Naive B cell (primary cell): ENCODE data around the gene EIF3I. TPM values are rescaled to one million over a fixed set of nuclear protein-coding genes. Genes with fewer than 3 reads are reported as not detected.

Source experiments
- ATAC-seq, 2 donors: fragments of 150-1000 bp; cut with Tn5 transposase; 2 replicates each; pipeline ENCODE4 v1.10.0; 2021; ENCODE audit warnings: low read depth in 2 of 2, mild to moderate bottlenecking in 2 of 2, moderate library complexity in 2 of 2
- DNase-seq: peaks from one replicate; pipeline ENCODE4 v3.0.0; 2022
- H3K27ac Mint-ChIP-seq, 6 donors: one replicate each; pipeline ENCODE4 v1.8.0; 2020 to 2022; ENCODE audit warnings: mild to moderate bottlenecking in 6 of 6, mixed read lengths in 6 of 6, moderate library complexity in 5 of 6, inconsistent platforms in 2 of 6
- H3K27me3 Mint-ChIP-seq, 3 donors: one replicate each; pipeline ENCODE4 v1.8.0; 2021 to 2022; ENCODE audit warnings: mixed read lengths in 3 of 3, mild to moderate bottlenecking in 1 of 3
- H3K36me3 Mint-ChIP-seq, 2 donors: one replicate each; pipeline ENCODE4 v1.8.0; 2020 to 2022; ENCODE audit warnings: mixed read lengths in 2 of 2, inconsistent platforms in 1 of 2, mild to moderate bottlenecking in 1 of 2
- H3K4me1 Mint-ChIP-seq, 3 donors: one replicate each; pipeline ENCODE4 v1.8.0; 2020 to 2022; ENCODE audit warnings: mixed read lengths in 3 of 3, inconsistent platforms in 1 of 3, mild to moderate bottlenecking in 1 of 3, moderate library complexity in 1 of 3
- H3K4me3 Mint-ChIP-seq, 8 donors: one replicate each; pipeline ENCODE4 v1.8.0; 2020 to 2022; ENCODE audit warnings: mild to moderate bottlenecking in 8 of 8, mixed read lengths in 8 of 8, moderate library complexity in 8 of 8, inconsistent platforms in 2 of 8
- H3K9me3 Mint-ChIP-seq, 7 donors: one replicate each; pipeline ENCODE4 v1.8.0; 2020 to 2022; ENCODE audit warnings: mixed read lengths in 7 of 7, mild to moderate bottlenecking in 5 of 7, inconsistent platforms in 2 of 7, moderate library complexity in 1 of 7
- polyA plus RNA-seq, 6 donors: library from polyadenylated mRNA; unstranded; fragments of 300-500 nt; fragmentation: Illumina TruSeq; gene quantifications; one replicate each; pipeline ENCODE4 v1.2.3, GENCODE V29; 2021; ENCODE audit warnings: low read depth in 6 of 6

EIF3I gene
- polyA plus RNA-seq, 6 donors from 2014 or later, result 152 to 251 (median 180) TPM

DNA sequence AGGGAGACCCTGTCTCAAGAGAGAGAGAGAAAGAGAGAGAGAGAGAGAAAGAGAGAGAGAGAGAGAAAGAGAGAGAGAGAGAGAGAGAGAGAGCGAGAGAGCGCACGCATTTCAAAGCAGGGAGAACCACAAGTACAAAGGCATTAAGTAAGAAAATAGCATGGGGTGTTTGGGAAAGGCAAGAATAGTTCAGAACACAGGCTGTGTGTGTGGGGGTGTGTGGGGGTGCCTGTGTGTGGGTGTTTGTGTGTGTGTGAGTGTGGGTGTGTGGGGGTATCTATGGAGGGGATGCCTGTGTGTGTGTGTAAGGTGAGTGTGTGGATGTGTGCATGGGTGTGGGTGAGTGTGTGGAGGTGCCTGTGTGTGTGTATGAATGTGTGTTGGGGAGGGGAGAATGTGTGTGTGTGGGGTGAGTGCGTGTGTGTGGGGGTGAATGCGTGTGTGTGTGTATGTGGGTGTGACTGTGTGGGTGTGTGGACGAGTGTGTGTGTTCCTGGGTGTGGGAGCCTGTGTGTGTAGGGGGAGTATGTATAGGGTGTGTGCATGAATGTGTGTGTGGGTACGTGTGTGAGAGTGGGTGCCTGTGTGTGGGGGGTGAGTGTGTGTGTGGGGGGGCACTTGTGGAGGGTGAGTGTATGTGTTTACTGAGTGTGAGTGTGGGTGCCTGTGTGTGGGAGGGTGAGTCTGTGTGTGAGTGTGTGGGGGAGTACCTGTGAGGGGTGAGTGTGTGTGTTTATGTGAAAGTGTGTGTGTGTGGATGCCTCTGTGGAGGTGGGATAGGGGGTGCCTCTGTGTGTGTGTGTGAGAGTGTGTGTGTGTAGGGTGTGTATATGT, 50.6 kb downstream of the EIF3I start:
- Mint-ChIP-seq H3K27me3 (no peaks in the 10 kb centered on the region), H3K4me1 (peaks cover 31 to 40% (median 37%) of the 10 kb centered on the region in 3 donors), H3K9me3 (no peaks in the 10 kb centered on the region), H3K27ac (peak overlapping the region; percentile 27 to 95 (median 89)), H3K4me3 (peak overlapping the region in 5 of 8 donors; percentile 47 to 81 (median 75)), H3K36me3 (peaks cover 0 to 7% of the 10 kb centered on the region in 2 donors)
- DNase-seq, result no peak
- ATAC-seq, result no peak

- H3K27ac Mint-ChIP-seq, result peak overlapping the region; percentile 65 to 94 (median 89)
- H3K4me3 Mint-ChIP-seq, result peak overlapping the region in 7 of 8 donors; percentile 31 to 90 (median 75)
- H3K27me3 Mint-ChIP-seq, result no peaks in the 10 kb centered on the region
- peaks cover 0 to 9% of the 10 kb centered on the region in 2 donors for H3K36me3 Mint-ChIP-seq
- H3K9me3 Mint-ChIP-seq, result no peaks in the 10 kb centered on the region
- DNase-seq (peak; percentile 32), ATAC-seq (peak; percentile 82 to 89)
- H3K4me1 Mint-ChIP-seq, result peaks cover 31 to 40% (median 37%) of the 10 kb centered on the region in 3 donors
Observed at GRCh38 chr1:32273391-32274208, 51.4 kb downstream of the EIF3I start.

DNA sequence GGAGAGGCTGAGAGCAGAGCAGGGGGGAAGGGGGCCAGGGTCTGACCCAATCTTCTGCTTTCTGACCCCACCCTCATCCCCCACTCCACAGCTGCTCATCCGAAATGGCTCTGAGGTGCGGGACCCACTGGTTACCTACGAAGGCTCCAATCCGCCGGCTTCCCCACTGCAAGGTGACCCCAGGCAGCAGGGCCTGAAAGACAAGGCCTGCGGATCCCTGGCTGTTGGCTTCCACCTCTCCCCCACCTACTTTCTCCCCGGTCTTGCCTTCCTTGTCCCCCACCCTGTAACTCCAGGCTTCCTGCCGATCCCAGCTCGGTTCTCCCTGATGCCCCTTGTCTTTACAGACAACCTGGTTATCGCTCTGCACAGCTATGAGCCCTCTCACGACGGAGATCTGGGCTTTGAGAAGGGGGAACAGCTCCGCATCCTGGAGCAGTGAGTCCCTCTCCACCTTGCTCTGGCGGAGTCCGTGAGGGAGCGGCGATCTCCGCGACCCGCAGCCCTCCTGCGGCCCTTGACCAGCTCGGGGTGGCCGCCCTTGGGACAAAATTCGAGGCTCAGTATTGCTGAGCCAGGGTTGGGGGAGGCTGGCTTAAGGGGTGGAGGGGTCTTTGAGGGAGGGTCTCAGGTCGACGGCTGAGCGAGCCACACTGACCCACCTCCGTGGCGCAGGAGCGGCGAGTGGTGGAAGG, 52.6 kb downstream of the EIF3I start:
- ATAC-seq (no peak), DNase-seq (no peak)
- no peaks in the 10 kb centered on the region for H3K27me3 Mint-ChIP-seq

DNA sequence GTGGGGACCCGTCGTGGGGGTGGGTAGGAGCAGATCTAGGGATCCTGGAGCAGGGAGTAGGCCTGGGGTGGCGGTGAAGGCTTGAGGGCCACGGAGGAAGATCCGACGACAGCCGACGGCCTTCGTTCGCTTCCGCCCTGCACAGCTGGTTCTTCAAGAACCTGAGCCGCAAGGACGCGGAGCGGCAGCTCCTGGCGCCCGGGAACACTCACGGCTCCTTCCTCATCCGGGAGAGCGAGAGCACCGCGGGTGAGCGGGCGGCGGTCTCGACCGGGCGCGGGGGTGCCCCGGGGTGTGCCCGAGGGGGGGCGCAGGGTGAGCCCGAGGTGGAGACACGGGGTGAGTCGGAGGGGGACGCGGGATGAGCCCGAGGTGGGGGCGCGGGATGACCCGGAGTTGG, 53.2 kb downstream of the EIF3I start:
- Mint-ChIP-seq H3K4me1 (peaks cover 31 to 40% (median 37%) of the 10 kb centered on the region in 3 donors), H3K27ac (peak overlapping the region in 2 of 6 donors; percentile 84 to 88), H3K9me3 (no peaks in the 10 kb centered on the region), H3K36me3 (peaks cover 6 to 18% of the 10 kb centered on the region in 2 donors), H3K4me3 (peak overlapping the region in 1 of 8 donors; percentile 44), H3K27me3 (no peaks in the 10 kb centered on the region)
- DNase-seq (no peak), ATAC-seq (no peak)

More for the DNA sequence above, 52.6 kb downstream of the EIF3I start:
- H3K4me3 Mint-ChIP-seq, result peak overlapping the region in 1 of 8 donors; percentile 6
- H3K9me3 Mint-ChIP-seq, result no peaks in the 10 kb centered on the region
- peaks cover 0 to 18% of the 10 kb centered on the region in 2 donors for H3K36me3 Mint-ChIP-seq
- peak overlapping the region in 3 of 6 donors; percentile 52 to 94 (median 84) for H3K27ac Mint-ChIP-seq
- H3K4me1 Mint-ChIP-seq, result peaks cover 31 to 40% (median 37%) of the 10 kb centered on the region in 3 donors

GRCh38 chr1:32276032-32276782, 54.0 kb downstream of the EIF3I start:
- Mint-ChIP-seq H3K4me3 (no peak overlapping the region), H3K36me3 (peaks cover 7 to 18% of the 10 kb centered on the region in 2 donors), H3K27me3 (no peaks in the 10 kb centered on the region), H3K9me3 (no peaks in the 10 kb centered on the region), H3K27ac (peak overlapping the region in 4 of 6 donors; percentile 47 to 88 (median 61)), H3K4me1 (peaks cover 31 to 40% (median 37%) of the 10 kb centered on the region in 3 donors)
- DNase-seq (no peak), ATAC-seq (no peak)

Other genes starting within 250 kb of the EIF3I start
- 100 to 1,000 TPM in 5 of 6 donors, 10 to 100 TPM in 1; 96.3 to 134 (median 115) TPM for gene KHDRBS1, start 208.5 kb upstream of the EIF3I start, polyA plus RNA-seq
- gene TMEM39B, start 149.5 kb upstream of the EIF3I start, polyA plus RNA-seq, result 1 to 10 TPM; 2.1 to 6.6 (median 4.1) TPM
- gene KPNA6, start 114.4 kb upstream of the EIF3I start, polyA plus RNA-seq, result 10 to 100 TPM; 10.3 to 35.2 (median 25.8) TPM
- 10 to 100 TPM; 12.0 to 29.8 (median 20.6) TPM for gene TXLNA, start 42.7 kb upstream of the EIF3I start, polyA plus RNA-seq
- 10 to 100 TPM in 5 of 6 donors, 1 to 10 TPM in 1; 9.1 to 14.5 (median 12.3) TPM for gene CCDC28B, start 21.8 kb upstream of the EIF3I start, polyA plus RNA-seq
- 1 to 10 TPM in 3 of 6 donors, under 1 TPM in 2, not detected in 1; 0.75 to 2.3 (median 1.4) TPM for gene IQCC, start 16.7 kb upstream of the EIF3I start, polyA plus RNA-seq
- gene DCDC2B, start 13.3 kb upstream of the EIF3I start, polyA plus RNA-seq, result under 1 TPM in 2 of 6 donors, not detected in 4; 0.13 to 0.36 TPM
- 10 to 100 TPM in 4 of 6 donors, 1 to 10 TPM in 1, not detected in 1; 6.8 to 12.0 (median 10.9) TPM for gene TMEM234, start 54 bp upstream of the EIF3I start, polyA plus RNA-seq
- under 1 TPM in 1 of 6 donors, not detected in 5; 0.42 TPM for gene FAM167B, start 24.8 kb downstream of the EIF3I start, polyA plus RNA-seq
- 100 to 1,000 TPM in 1 of 6 donors, 10 to 100 TPM in 5; 57.7 to 124 (median 61.1) TPM for gene LCK, start 28.9 kb downstream of the EIF3I start, polyA plus RNA-seq
- gene HDAC1, start 69.7 kb downstream of the EIF3I start, polyA plus RNA-seq, result 100 to 1,000 TPM; 179 to 253 (median 204) TPM
- gene MARCKSL1, start 113.8 kb downstream of the EIF3I start, polyA plus RNA-seq, result 100 to 1,000 TPM; 171 to 297 (median 207) TPM
- 1 to 10 TPM in 1 of 6 donors, under 1 TPM in 4, not detected in 1; 0.24 to 1.2 (median 0.53) TPM for gene FAM229A, start 140.1 kb downstream of the EIF3I start, polyA plus RNA-seq
- 1 to 10 TPM in 3 of 6 donors, under 1 TPM in 3; 0.30 to 4.8 (median 0.94) TPM for gene TSSK3, start 140.1 kb downstream of the EIF3I start, polyA plus RNA-seq
- gene BSDC1, start 172.0 kb downstream of the EIF3I start, polyA plus RNA-seq, result 10 to 100 TPM; 22.8 to 66.7 (median 44.0) TPM
- not detected for gene ZBTB8B, start 242.7 kb downstream of the EIF3I start, polyA plus RNA-seq